Adipocyte (in vitro differentiated cells): ENCODE data around the gene FAM221B.

Experiments used
- DNase-seq: peaks from one replicate; pipeline ENCODE4 v3.0.0-alpha.2; 2015; ENCODE audit warnings: low read depth
- H3K27me3 ChIP-seq: replicated peaks from 2 replicates; pipeline ENCODE4 v1.7.0; 2013; ENCODE audit warnings: mild to moderate bottlenecking, low read length, moderate library complexity; ENCODE audit not compliant: control insufficient read depth, insufficient read depth
- H3K36me3 ChIP-seq: 2 replicates; pipeline ENCODE4 v1.7.0; 2013; ENCODE audit warnings: low read length, mild to moderate bottlenecking, moderate library complexity; ENCODE audit not compliant: control insufficient read depth, insufficient read depth, severe bottlenecking
- H3K4me1 ChIP-seq: 2 replicates; pipeline ENCODE4 v1.7.0; 2013; ENCODE audit warnings: mild to moderate bottlenecking, low read length, moderate library complexity; ENCODE audit not compliant: control insufficient read depth, insufficient read depth
- H3K4me3 ChIP-seq: 2 replicates; pipeline ENCODE4 v1.7.0; 2013; ENCODE audit warnings: mild to moderate bottlenecking, low read length, moderate library complexity
- H3K9ac ChIP-seq: 2 replicates; pipeline ENCODE4 v1.7.0; 2013; ENCODE audit warnings: mild to moderate bottlenecking, low read length, moderate library complexity
- H3K9me3 ChIP-seq: 2 replicates; pipeline ENCODE4 v1.7.0; 2013; ENCODE audit warnings: mild to moderate bottlenecking, low read length, moderate library complexity; ENCODE audit not compliant: control insufficient read depth

Gene FAM221B

GRCh38 chr9:35813434-35814105 lies 15.0 kb downstream of the FAM221B start:
- peaks cover 15% of the 10 kb centered on the region for H3K36me3 ChIP-seq
- no peaks in the 10 kb centered on the region for H3K9me3 ChIP-seq
- peak overlapping the region; percentile 89 for H3K4me3 ChIP-seq
- peaks cover 37% of the 10 kb centered on the region for H3K4me1 ChIP-seq
- H3K27me3 ChIP-seq, result no peaks in the 10 kb centered on the region
- peak; percentile 50 for DNase-seq
- peak overlapping the region; percentile 95 for H3K9ac ChIP-seq

- Histone ChIP-seq H3K4me3 (peak within 1 kb of the TSS; percentile 82), H3K9ac (peak within 1 kb of the TSS; percentile 85), H3K4me1 (peaks cover 37% of the 10 kb centered on the region), H3K9me3 (no peaks in the 10 kb centered on the region), H3K36me3 (peaks cover 30% of the 10 kb centered on the region), H3K27me3 (no peaks in the 10 kb centered on the region)
- peak; percentile 95 for DNase-seq
Observed at GRCh38 chr9:35812025-35812602, 16.4 kb downstream of the FAM221B start, which contains the start of gene SPAG8. Gene SPAG8 (minus strand): TSS chr9:35812262. CDS start chr9:35812147, 115 bp downstream.

GRCh38 chr9:35811381-35812024 lies 17.0 kb downstream of the FAM221B start:
- Histone ChIP-seq H3K36me3 (peaks cover 34% of the 10 kb centered on the region), H3K4me3 (peak overlapping the region; percentile 82), H3K9me3 (no peaks in the 10 kb centered on the region), H3K9ac (peak overlapping the region; percentile 85), H3K27me3 (no peaks in the 10 kb centered on the region), H3K4me1 (peaks cover 37% of the 10 kb centered on the region)
- peak; percentile 26 for DNase-seq

GRCh38 chr9:35810122-35810521 lies 18.4 kb downstream of the FAM221B start:
- no peak for DNase-seq
- H3K27me3 ChIP-seq, result no peaks in the 10 kb centered on the region
- H3K4me1 ChIP-seq, result peaks cover 33% of the 10 kb centered on the region
- no peak overlapping the region for H3K4me3 ChIP-seq
- H3K36me3 ChIP-seq, result peaks cover 48% of the 10 kb centered on the region
- no peak overlapping the region for H3K9ac ChIP-seq
- no peaks in the 10 kb centered on the region for H3K9me3 ChIP-seq

- H3K4me1 ChIP-seq, result peaks cover 25% of the 10 kb centered on the region
- H3K4me3 ChIP-seq, result no peak overlapping the region
- peaks cover 56% of the 10 kb centered on the region for H3K36me3 ChIP-seq
- no peak for DNase-seq
- no peaks in the 10 kb centered on the region for H3K27me3 ChIP-seq
- H3K9me3 ChIP-seq, result no peaks in the 10 kb centered on the region
- H3K9ac ChIP-seq, result no peak overlapping the region
Observed at GRCh38 chr9:35808433-35808832, 20.1 kb downstream of the FAM221B start.

GRCh38 chr9:35806101-35806500 lies 22.4 kb downstream of the FAM221B start:
- DNase-seq, result no peak
- peaks cover 4% of the 10 kb centered on the region for H3K4me1 ChIP-seq
- no peak overlapping the region for H3K9ac ChIP-seq
- no peaks in the 10 kb centered on the region for H3K9me3 ChIP-seq
- no peaks in the 10 kb centered on the region for H3K27me3 ChIP-seq
- no peak overlapping the region for H3K4me3 ChIP-seq
- peaks cover 74% of the 10 kb centered on the region for H3K36me3 ChIP-seq

GRCh38 chr9:35801328-35802128 lies 27.0 kb downstream of the FAM221B start:
- no peak for DNase-seq
- Histone ChIP-seq H3K4me1 (no peaks in the 10 kb centered on the region), H3K36me3 (peaks cover 55% of the 10 kb centered on the region), H3K4me3 (no peak overlapping the region), H3K9ac (no peak overlapping the region), H3K9me3 (no peaks in the 10 kb centered on the region), H3K27me3 (no peaks in the 10 kb centered on the region)

- no peak for DNase-seq
- H3K4me3 ChIP-seq, result no peak overlapping the region
- peaks cover 45% of the 10 kb centered on the region for H3K36me3 ChIP-seq
- H3K9me3 ChIP-seq, result no peaks in the 10 kb centered on the region
- H3K27me3 ChIP-seq, result no peaks in the 10 kb centered on the region
- peaks cover 5% of the 10 kb centered on the region for H3K4me1 ChIP-seq
- no peak overlapping the region for H3K9ac ChIP-seq
Observed at GRCh38 chr9:35800530-35800929, 28.0 kb downstream of the FAM221B start.

GRCh38 chr9:35798658-35799374 lies 29.7 kb downstream of the FAM221B start:
- no peaks in the 10 kb centered on the region for H3K27me3 ChIP-seq

GRCh38 chr9:35797311-35798109 lies 31.0 kb downstream of the FAM221B start:
- no peaks in the 10 kb centered on the region for H3K27me3 ChIP-seq
- peaks cover 35% of the 10 kb centered on the region for H3K4me1 ChIP-seq
- no peak for DNase-seq
- no peak overlapping the region for H3K9ac ChIP-seq
- H3K4me3 ChIP-seq, result no peak overlapping the region
- H3K36me3 ChIP-seq, result peaks cover 27% of the 10 kb centered on the region
- H3K9me3 ChIP-seq, result no peaks in the 10 kb centered on the region

More at GRCh38 chr9:35798658-35799374, 29.7 kb downstream of the FAM221B start:
- Histone ChIP-seq H3K9ac (no peak overlapping the region), H3K4me1 (peaks cover 22% of the 10 kb centered on the region), H3K36me3 (peaks cover 35% of the 10 kb centered on the region), H3K9me3 (no peaks in the 10 kb centered on the region), H3K4me3 (no peak overlapping the region)
- peak; percentile 21 for DNase-seq
